Inflammatory macrophage treated with lipopolysaccharide for 1 hour (primary cell): Measurements from ENCODE around the gene HRC.
"Not testable (repeated sequence)": the region's sequence is repeated elsewhere in the genome, so short reads cannot be mapped to it uniquely, and the experiment has no call there.

ENCODE experiments used
- DNase-seq, 2 donors: peaks; one replicate each; pipeline ENCODE4 v3.0.0-alpha.2; 2020 to 2022

HRC gene

DNA sequence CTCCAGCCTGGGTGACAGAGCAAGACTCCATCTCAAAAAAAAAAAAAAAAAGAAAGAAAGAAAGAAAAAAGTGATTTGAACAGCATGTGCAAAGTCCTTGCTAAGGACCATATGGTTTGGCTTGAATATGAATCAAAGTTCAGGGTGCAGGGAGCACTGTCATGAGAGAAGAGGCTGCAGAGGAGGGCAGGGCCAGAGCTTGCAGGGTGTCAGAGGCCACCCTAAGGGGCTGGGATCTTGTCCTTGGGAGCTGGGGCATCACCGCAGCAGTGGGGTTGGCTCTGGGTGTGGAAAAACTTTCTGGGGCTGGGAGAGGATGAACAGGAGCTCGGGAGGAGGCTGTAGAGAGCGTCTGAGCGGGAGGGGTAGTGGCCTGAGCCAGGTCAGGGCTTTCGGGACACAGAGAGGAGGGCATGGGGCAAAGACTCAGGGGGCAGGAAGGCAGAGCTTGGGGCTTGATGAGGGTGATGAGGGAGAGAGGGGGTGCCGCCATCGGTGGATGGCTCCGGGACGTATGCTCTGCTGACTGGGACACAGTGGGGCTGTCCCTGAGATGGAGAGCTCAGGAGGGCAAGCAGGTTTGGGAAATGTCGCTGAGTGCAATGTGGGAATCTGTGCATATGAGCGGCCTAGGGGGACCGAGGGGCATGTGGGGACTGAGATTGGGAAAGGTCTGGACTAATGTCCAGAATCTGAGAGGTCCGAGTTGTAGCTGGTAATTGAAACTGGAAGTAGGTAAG lies 5.4 kb upstream of the HRC start:
- DNase-seq: no peak

DNA sequence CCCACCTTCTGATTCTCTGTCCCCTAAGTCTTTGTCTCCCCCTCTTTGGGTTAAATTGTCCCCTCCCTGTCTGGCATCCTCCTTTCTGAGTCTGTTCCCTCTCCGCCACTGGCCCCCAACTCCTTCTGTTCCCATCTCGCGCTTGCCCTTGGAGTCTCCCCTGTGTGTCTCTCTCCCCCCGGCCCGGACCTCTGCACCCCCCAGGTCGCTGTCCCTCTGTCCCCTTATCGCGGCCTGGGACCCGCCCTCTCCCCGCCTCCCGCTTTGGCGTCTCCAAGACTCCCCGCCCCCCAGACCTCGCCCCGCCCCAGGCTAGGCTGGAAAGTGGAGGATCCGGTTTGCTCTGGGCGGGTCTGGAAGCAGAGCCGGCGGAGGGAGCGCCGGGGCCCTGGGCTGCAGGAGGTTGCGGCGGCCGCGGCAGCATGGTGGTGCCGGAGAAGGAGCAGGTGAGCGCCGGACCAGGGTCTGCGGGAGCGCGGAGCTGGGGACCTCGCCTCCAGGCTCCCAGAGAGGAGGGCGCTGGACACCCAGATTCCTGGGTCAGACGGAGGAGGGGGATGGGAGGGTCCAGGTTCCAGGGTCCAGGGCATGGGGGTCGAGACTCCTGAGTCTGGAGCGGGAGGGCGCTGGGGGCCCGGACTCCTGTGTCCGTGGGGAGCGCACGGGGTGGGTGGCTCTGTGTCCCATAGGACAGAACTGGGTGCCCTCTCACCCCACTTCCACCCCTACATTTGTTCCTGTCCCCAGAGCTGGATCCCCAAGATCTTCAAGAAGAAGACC lies 2.4 kb upstream of the HRC start, which contains the start of gene TRPM4:
TSS of gene TRPM4 (plus strand) at position 348 of the 780 bp plus-strand sequence. CDS start at position 423, 75 bp downstream.
- DNase-seq: peak; percentile 65 to 83

DNA sequence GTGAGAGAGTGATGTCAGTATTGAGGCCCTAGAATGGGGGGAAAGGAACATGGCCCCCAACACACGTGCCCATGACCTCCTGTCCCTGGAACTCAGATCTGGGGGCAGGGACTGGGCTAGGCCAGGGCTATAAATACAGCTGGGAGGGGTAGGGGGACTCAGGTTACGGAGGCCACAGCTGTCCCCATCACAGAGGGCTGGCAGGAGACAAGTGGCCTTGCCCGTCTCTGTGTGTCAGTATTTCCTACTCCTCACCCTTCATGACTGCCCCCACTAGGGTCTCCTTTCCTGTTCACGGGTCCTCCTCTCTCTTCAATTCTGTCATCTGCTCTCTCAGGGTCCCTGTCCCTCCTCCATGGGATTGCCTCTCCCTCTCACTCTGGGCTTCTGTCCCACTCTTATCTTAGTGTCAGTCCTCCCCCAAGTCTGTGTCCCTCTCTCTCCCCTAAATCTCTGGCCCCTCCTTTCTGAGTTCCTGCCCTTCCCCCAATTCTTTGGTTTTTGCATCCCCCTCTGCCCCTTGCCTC lies 687 bp upstream of the HRC start:
- no peak for DNase-seq

DNA sequence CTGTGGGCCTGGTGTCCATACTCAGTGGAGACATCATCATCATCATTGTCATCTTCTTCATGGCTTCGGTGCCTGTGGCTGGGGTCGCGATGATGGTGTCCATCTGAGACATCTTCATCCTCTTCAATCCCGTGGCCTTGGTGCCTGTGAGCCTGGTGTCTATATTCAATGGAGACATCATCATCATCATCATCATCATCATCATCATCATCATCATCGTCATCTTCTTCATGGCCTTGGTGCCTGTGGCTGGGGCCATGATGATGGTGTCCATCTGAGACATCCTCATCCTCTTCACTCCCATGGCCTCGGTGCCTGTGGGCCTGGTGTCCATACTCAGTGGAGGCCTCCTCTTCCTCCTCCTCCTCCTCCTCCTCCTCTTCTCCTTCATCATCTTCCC lies 917 bp downstream of the HRC start:
- DNase-seq: no peak

DNA sequence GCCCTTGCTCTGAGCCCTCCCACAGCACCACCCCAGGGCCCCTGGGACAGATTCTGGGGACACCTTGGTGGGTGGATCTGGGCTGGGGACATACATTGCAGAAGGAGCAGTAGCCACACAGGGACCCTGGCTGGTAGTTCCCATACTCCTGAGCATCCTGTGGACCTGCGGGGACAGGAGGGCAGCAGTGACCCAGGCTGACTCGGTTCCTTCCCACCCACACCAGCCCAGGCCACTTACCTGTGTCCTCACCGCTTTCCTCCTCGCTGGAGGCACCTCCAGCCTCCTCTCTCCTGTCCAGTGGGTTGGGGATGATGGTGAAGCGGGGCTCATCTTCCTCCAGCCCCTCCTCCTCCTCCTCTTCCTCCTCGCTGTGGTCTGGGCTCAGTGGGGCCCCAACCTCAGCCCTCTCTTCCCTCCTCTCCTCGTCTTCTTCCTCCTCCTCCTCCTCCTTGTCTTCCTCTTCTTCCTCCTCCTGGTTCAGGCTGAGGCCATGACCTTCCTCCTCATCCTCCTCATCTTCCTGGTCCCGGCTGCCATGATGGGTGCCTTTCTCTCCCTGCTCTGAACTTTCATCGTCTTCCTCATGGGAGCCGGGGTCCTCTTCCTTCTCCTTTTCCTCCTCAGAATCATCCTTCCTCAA lies 1.9 kb downstream of the HRC start:
- DNase-seq: no peak

DNA sequence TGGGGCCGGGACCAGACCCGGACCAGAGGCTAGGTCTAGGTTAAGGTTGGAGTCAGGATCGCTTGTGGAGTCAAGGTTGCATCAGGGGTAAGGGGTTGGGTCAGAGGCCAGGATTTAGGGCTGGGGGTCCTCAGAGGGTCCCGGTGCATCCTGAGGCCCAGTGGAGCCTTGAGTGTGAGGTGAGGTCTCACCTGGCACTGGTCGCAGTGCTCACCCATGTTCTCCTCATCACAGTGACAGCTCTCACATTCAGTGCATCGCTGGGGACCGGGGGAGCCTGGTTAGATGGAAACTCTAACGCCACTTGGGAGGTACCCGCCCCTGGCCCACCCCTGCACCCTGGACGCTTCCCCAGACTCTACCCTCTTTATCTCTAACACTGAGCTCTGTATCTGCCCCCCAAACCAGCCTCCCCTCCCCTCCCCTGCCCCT lies 3.1 kb downstream of the HRC start:
- no peak for DNase-seq

DNA sequence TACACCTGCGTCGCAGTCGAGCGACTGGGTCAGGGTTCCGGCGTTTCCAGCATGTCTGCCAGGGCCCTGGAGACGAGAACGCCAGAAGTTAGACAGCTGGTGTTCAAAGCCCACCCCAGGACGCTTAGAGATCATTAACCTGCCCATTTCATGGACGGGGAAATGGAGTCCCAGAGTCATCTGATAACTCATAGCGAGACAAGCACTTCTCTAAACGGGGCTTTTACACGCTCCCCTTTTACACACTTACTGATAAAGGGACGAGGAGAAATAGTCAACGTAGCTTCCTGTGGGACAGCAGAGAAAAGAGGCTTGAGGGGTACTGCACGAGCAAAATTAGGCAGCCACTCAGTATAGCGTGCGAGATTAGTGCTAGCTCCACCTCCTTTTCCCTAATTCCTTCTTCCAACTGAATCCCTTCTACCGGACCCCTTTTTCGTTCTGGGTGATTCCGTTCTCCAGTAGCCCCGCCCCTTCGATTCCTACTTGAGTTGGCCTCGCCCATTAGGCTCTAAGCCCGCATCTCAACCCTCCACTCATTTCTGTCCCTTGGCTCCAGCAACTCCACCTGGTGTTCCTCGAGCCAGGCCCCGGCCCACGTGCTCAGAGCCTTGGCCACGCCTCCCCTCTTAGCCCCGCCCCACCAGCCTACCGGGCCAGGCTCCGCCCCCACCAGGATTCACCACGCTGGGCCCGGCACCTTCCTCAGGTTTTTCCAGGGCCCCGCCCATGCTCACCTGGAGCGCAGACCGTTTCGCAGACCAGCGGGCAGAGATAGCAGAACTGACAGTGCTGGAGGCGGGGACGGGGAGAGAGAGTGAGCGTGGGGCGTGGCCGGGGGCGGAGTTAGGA lies 3.7 kb downstream of the HRC start:
- DNase-seq: peak in 1 of 2 donors; percentile 30

DNA sequence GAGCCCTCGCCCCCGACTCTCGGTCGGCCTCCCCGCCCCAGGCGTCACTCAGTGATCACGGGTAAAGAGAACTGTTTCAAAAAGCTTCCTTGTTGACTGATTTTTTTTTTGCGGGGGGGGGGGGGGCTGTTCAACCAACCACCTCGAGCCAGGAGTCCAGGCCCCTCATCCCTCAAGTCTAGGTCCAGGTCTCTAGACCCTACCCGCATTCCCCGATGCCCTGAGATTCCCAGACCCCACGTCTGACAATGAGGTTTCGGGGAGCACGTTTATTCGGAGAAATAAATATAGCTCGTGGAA lies 4.3 kb downstream of the HRC start:
- DNase-seq: no peak

DNA sequence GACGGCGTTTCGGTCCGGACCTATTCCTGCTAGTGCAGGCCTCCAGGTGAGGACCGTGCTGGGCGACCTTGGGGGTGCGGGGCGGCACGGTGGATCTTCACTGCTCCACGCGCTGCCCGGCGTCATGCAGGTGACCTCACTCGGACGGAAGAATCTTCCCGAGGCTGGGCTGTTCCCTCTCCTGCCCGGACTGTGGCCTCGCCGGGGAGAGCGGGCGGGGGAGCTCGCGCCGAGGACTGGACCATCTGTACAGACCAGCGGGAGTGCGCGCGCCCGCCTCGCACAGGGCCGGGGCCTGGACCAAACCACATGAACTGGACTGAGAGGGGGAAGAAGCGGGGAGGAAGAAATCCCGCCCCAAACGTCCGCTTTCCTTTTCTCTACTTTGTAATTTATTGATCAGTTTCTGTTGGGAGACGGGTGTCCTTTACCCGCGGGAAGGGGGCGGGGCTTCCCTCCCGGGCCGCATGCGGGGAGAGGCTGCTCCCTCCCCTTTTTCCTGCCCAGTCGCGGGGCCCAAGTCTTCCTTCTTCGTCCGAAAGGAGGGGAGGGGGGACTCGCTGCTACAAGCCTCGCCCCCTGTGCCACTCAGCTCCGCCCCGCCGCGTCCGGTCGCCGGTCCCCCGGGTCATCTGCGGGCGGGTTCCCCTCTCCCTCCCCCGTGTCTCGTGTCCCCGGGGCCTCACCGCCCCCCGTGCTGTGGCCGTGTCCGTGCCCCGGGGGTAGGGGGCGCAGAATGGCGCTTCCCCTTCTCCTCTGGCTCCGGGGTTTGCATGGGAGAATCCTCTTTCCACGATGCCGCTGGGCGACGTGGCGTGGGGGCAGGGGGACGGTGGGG lies 4.9 kb downstream of the HRC start:
- DNase-seq: peak; percentile 44 to 58

DNA sequence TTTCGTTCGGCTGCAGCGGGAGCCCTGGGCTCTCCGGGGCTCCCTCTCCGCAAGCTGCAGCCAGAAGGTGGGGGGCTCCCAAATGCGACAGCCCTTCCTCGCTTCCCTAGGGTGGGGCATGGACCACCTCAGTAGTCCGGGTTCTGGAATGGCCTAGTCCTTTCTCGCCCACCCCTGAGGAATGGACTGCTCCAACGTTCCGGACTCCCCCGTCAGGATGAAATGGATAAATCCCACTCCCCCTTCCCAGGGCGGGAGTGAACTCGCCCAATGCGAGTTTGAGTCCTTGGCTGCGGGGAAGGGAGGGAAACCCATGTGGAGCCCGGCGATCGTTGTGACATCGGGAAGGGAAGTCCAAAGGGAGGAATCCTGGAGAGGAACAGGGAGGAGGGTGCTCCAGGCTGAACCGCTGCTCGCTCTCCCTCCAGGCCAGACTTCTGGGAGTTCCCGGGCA lies 5.5 kb downstream of the HRC start:
- DNase-seq: peak; percentile 23 to 63

DNA sequence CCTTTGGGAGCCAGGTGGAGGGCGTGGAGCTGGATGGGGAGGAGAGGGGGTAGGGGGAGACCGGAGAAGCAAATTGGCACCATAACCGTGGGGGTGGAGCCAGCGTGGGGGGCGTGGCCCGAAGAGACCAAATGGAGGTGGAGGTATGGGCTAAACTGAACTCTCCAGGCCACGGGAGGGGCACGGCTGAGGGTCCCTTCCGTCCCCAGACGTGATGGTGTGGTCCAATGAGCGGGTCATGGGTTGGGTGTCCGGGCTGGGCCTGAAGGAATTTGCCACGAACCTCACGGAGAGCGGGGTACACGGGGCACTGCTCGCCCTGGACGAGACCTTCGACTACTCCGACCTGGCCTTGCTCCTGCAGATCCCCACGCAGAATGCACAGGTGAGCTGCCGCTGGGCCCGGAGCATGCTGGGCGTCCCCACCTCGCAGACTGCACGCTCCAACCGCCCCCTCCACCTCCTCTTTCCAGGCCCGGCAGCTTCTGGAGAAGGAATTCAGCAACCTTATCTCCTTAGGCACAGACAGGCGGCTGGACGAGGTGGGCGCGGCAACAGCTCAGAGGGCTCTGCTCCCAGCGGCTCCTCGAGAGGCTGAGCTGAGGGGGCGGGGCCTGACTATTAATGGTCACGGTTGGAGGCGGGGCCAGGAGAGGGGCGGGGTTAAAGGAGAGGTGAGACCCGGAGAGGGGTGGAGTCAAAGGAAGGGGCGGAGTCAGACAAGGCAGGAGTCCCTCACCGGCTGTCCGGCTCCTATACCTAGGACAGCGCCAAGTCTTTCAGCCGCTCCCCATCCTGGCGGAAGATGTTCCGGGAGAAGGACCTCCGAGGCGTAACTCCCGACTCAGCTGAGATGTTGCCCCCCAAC lies 6.2 kb downstream of the HRC start:
- DNase-seq: peak; percentile 66 to 93

DNA sequence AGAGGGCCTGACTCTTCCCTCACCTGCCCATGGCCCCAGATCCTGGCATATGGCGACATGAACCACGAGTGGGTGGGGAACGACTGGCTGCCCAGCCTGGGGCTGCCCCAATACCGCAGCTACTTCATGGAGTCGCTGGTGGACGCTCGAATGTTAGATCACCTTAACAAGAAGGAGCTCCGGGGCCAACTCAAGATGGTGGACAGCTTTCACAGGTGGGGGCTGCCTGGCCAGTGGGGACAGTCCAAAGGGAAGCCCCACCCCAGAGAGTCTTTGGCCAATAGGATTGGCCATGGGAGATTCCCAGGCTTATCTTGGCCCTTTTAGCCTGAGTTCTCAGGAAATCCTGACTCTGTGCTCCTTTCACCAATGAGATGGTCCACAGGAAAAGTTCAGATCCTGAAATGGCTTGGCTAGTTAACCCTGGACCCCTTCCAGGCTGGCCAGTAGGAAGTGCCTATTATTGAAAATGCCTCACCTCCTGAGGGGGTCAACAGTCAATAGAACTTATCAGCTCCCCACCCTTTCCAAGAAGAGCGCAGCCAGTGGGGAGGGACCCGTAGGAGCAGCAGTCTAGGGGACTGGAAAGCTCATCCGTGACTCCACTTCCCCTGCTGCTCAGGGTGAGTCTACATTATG lies 7.0 kb downstream of the HRC start:
- no peak for DNase-seq

DNA sequence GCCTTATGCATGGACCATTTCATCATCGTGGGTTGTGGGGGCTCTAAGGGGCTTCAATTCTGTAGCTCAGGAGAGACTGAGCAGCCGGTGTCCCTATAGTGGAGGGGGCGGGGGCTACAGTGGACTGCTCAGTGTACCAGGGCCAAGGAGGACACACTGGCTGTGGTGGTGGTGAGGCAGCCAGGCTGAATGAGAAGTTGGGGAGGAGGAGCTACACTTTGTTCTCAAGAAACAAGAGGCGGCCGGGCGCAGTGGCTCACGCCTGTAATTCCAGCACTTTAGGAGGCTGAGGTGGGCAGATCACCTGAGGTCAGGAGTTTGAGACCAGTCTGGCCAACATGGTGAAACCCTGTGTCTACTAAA lies 8.8 kb downstream of the HRC start:
- not testable (repeated sequence) for DNase-seq

DNA sequence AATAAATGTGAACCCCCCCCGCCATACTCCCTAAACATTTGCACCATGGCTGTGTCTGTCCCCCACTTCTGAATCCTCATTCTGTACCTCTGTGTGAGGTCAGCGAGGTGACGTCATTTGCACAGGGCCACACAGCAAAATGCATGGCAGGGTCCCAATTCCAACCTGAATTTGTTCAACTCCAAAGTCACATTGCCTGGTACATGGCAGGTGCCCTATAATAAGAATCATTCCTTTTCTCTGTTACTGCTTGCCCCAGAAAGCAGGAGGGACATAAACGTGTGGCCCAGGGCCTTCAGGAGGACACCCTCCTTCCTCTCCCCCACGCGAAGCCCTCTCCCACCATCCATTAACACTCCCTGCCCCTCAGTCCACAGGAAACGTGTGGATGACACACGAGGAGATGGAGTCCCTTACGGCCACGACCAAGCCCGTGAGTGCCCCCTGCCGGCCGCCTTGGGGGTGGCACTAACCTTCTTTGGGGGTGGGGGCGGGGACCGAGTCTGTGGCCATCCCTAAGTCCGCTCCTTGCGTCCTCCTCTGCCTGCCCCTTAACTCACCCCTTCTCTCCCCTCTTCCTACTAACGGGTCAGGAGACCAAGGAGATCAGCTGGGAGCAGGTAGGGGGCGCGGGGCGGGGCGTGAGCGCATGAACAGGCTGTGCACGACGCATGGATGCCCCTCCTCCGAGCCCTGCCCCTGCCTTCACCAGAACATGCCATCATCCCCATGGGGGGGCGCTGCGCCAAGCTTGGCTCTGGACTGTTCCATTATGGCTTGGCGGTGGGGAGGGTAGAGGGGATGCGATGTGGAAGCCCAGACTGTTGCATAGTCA lies 9.4 kb downstream of the HRC start:
- DNase-seq: peak; percentile 38 to 89

DNA sequence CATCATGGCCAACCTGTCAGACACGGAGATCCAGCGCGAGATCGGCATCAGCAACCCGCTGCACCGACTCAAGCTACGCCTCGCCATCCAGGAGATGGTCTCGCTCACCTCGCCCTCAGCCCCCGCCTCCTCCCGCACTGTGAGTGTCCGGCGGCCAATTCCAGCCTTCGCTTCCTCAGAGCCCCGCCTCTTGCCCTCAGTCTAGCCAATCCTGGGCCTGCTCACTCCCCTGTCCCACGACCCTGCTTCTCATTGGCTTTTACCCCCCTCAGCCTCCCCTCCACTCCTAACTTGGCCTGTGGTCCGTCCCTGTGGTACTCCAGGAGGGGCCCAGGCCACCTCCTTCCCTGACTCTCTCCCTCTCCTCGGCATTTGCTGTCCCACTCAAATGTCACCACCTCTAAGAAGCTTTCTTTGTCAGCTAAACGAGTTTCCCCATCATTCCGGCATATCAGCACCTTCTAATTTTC lies 12.3 kb downstream of the HRC start:
- DNase-seq: peak; percentile 60 to 63

DNA sequence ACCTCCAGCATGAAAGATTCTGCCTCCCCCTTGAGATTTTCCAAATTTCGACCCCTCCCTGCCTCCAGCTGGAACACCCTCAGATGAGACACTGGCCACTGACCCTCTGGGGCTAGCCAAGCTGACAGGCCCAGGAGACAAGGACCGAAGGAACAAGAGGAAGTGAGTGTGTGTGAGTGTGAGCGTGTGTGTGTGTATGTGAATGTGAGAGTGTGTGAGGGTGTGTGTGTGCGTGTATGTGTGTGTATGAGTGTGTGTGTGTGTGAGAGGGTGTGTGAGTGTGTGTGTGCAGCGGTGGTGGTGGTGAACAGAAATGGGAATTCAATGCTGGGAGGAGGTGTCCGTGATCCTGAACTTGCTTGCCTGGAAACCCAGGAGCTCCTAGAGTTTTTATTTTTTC lies 13.8 kb downstream of the HRC start:
- no peak for DNase-seq

DNA sequence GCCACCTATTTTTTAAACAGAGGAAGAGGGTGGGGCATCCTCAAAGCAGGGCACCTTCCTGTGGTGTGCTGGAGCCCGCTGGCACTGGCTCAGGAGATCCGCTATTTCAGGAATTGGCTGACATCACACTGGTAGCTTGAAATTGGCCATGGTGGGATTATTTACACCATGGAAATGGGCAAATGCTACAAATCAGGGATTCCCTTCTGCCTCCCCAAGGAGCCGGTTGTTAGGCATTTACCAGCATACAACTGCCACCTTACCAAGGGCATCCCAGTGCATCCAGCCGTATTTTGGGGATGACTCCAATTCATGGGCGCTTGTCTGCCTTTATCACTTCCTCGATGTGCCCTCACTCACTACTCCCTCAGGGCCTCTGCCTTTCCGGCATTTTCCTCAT lies 14.2 kb downstream of the HRC start:
- DNase-seq: no peak

DNA sequence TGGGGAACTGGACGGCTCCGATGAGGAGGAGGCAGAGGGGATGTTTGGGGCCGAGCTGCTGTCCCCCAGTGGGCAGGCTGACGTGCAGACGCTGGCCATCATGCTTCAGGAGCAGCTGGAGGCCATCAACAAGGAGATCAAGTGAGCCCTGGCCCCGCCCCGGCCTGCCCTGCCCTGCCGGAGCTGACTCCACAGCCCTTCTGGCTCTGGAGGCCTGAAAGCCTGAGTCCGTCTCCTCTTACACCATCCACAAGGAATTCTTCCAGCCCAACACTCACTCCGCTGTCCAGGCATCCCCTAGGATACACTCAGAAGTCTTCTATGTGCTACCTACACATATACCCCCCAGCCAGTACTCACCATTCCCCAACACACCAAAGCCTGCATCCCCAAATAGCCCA lies 18.4 kb downstream of the HRC start:
- no peak for DNase-seq

DNA sequence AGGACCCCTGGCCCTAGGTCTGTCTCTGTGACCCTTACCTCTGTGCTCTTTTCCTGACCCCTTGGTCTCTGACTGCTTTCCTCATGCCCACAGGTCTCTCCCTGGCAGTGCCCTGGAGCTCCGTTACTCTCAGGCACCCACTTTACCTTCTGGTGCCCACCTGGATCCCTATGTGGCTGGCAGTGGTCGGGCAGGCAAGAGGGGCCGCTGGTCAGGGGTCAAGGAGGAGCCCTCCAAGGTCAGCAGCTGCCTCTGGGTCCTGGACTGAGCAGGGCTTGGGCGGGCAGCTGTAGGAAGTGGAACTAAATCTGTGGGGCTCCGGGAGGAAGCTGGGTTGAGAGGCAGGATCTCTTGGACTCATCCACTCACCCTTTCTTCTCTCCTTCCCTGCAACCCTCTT lies 19.5 kb downstream of the HRC start:
- DNase-seq: no peak
